Myocyte (in vitro differentiated cells): Measurements from ENCODE around the gene CDH4. TPM values are rescaled to one million over a fixed set of nuclear protein-coding genes. Genes with fewer than 3 reads are reported as not detected.

Experiments
- DNase-seq: peaks from one replicate; pipeline ENCODE4 v3.0.0-alpha.2; 2012; ENCODE audit warnings: low read depth
- total RNA-seq: library from RNA; depleted of rRNA; stranded (reverse); fragments of >200 nt; gene quantifications from 2 replicates; pipeline ENCODE4 v1.2.3, GENCODE V29; 2014

CDH4 gene
- total RNA-seq, 1 donor from 2014 or later, result 0.45 TPM

- DNase-seq, result no peak
These were observed 559.1 kb downstream of the CDH4 start for GRCh38 chr20:61811166-61811565.

- no peak for DNase-seq
These were observed 560.2 kb downstream of the CDH4 start for GRCh38 chr20:61812121-61812844.

GRCh38 chr20:61812845-61813485 lies 560.9 kb downstream of the CDH4 start:
- no peak for DNase-seq

- no peak for DNase-seq
These were observed 561.7 kb downstream of the CDH4 start for GRCh38 chr20:61813791-61814190.

GRCh38 chr20:61814244-61814643 lies 562.2 kb downstream of the CDH4 start:
- DNase-seq, result no peak

GRCh38 chr20:61814726-61815125 lies 562.7 kb downstream of the CDH4 start:
- DNase-seq, result no peak

GRCh38 chr20:61815176-61815575 lies 563.1 kb downstream of the CDH4 start:
- DNase-seq, result no peak

GRCh38 chr20:61815678-61816077 lies 563.6 kb downstream of the CDH4 start:
- DNase-seq, result no peak

GRCh38 chr20:61816606-61817460 lies 564.8 kb downstream of the CDH4 start:
- no peak for DNase-seq

GRCh38 chr20:61817575-61817974 lies 565.5 kb downstream of the CDH4 start:
- no peak for DNase-seq

GRCh38 chr20:61818746-61819573 lies 566.9 kb downstream of the CDH4 start:
- no peak for DNase-seq

GRCh38 chr20:61819574-61819846 lies 567.4 kb downstream of the CDH4 start:
- DNase-seq, result no peak

GRCh38 chr20:61819921-61820825 lies 568.1 kb downstream of the CDH4 start:
- DNase-seq, result no peak

- DNase-seq, result no peak
These were observed 569.7 kb downstream of the CDH4 start for GRCh38 chr20:61821735-61822134.

GRCh38 chr20:61822396-61822795 lies 570.3 kb downstream of the CDH4 start:
- no peak for DNase-seq

GRCh38 chr20:61823242-61823641 lies 571.2 kb downstream of the CDH4 start:
- DNase-seq, result no peak

GRCh38 chr20:61828891-61829290 lies 576.8 kb downstream of the CDH4 start:
- no peak for DNase-seq

- no peak for DNase-seq
These were observed 577.5 kb downstream of the CDH4 start for GRCh38 chr20:61829526-61829925.

GRCh38 chr20:61830241-61830930 lies 578.3 kb downstream of the CDH4 start:
- no peak for DNase-seq

- DNase-seq, result no peak
These were observed 578.9 kb downstream of the CDH4 start for GRCh38 chr20:61830991-61831390.
